ENCODE measurements around the gene FBXO24. TPM values are rescaled to one million over a fixed set of nuclear protein-coding genes. Genes with fewer than 3 reads are reported as not detected.

The FBXO24 gene
- total RNA-seq, 2 experiments from 2014 or later = 0.16 to 1.7 TPM

- H3K4me3 ChIP-seq (ENCODE audit: low read depth, low read length, poor library complexity, severe bottlenecking) = no peak overlapping the region
- no peak overlapping the region for H3K27ac ChIP-seq (ENCODE audit: low read depth, low read length, poor library complexity, severe bottlenecking)
- POLR2A ChIA-PET = no interaction called here
- intact Hi-C loops (cut with micrococcal nuclease; ENCODE audit: unreplicated experiment) = no loop called here
- BruUV-seq (replicated peaks) = no TSS peak
- H2AFZ ChIP-seq (ENCODE audit: low read length) = no peak overlapping the region
- CTCF ChIA-PET (ENCODE audit: unreplicated experiment) = no interaction called here
- H4K20me1 ChIP-seq (ENCODE audit: insufficient read depth, low read length) = no peaks in the 10 kb centered on the region
- peaks cover 14% of the 10 kb centered on the region for H3K4me1 ChIP-seq (ENCODE audit: insufficient read depth, low read length, poor library complexity, severe bottlenecking)
- H3K9me3 ChIP-seq (ENCODE audit: low read length) = no peaks in the 10 kb centered on the region
- no peak for TF ChIP-seq EZH2phosphoT487 (IDR thresholded peaks at IDR 0.05; ENCODE audit: borderline replicate concordance, low read depth, low read length)
- no peak for TF ChIP-seq CTCF (conservative IDR thresholded peaks at IDR 0.05; ENCODE audit: low read length)
- peaks cover 12% of the 10 kb centered on the region; the same call in 1 of the 2 replicates for H3K36me3 ChIP-seq (ENCODE audit: insufficient read depth, low read length)
- DNase-seq (ENCODE audit: low spot score) = no peak
- H3K79me2 ChIP-seq (ENCODE audit: insufficient read depth, low read depth, low read length) = no peaks in the 10 kb centered on the region
- H3K9me2 ChIP-seq (ENCODE audit: insufficient read depth, low read length) = no peaks in the 10 kb centered on the region
- H3K4me2 ChIP-seq (ENCODE audit: low read length) = no peak overlapping the region
Observed at GRCh38 chr7:100562195-100563099, 23.7 kb upstream of the FBXO24 start.

- no peaks in the 10 kb centered on the region for H3K9me3 ChIP-seq (ENCODE audit: low read length)
- no peak overlapping the region for H3K4me2 ChIP-seq (ENCODE audit: low read length)
- BruUV-seq (replicated peaks) = no TSS peak
- peaks cover 21% of the 10 kb centered on the region for H3K4me1 ChIP-seq (ENCODE audit: insufficient read depth, low read length, poor library complexity, severe bottlenecking)
- H3K9me2 ChIP-seq (ENCODE audit: insufficient read depth, low read length) = no peaks in the 10 kb centered on the region
- CTCF ChIA-PET (ENCODE audit: unreplicated experiment) = no interaction called here
- H3K79me2 ChIP-seq (ENCODE audit: insufficient read depth, low read depth, low read length) = no peaks in the 10 kb centered on the region
- no peak for DNase-seq (ENCODE audit: low spot score)
- TF ChIP-seq CTCF (conservative IDR thresholded peaks at IDR 0.05; ENCODE audit: low read length) (no peak), EZH2phosphoT487 (IDR thresholded peaks at IDR 0.05; ENCODE audit: borderline replicate concordance, low read depth, low read length) (no peak)
- H3K27ac ChIP-seq (ENCODE audit: low read depth, low read length, poor library complexity, severe bottlenecking) = no peak overlapping the region
- H3K4me3 ChIP-seq (ENCODE audit: low read depth, low read length, poor library complexity, severe bottlenecking) = no peak overlapping the region
- no peaks in the 10 kb centered on the region for H4K20me1 ChIP-seq (ENCODE audit: insufficient read depth, low read length)
- intact Hi-C loops (cut with micrococcal nuclease; ENCODE audit: unreplicated experiment) = no loop called here
- no peak overlapping the region for H2AFZ ChIP-seq (ENCODE audit: low read length)
- POLR2A ChIA-PET = no interaction called here
- H3K36me3 ChIP-seq (ENCODE audit: insufficient read depth, low read length) = peaks cover 12% of the 10 kb centered on the region; the same call in 1 of the 2 replicates
Observed at GRCh38 chr7:100563100-100563564, 23.0 kb upstream of the FBXO24 start.
